DMS 273 treated with DMSO at 0.1 percent for 48 hours (cell line): ENCODE results near the gene NKIRAS2.

ENCODE experiments used
- DNase-seq: peaks from one replicate; lab custom pipeline; 2025; lab: John Stamatoyannopoulos, UW

NKIRAS2 gene

DNA sequence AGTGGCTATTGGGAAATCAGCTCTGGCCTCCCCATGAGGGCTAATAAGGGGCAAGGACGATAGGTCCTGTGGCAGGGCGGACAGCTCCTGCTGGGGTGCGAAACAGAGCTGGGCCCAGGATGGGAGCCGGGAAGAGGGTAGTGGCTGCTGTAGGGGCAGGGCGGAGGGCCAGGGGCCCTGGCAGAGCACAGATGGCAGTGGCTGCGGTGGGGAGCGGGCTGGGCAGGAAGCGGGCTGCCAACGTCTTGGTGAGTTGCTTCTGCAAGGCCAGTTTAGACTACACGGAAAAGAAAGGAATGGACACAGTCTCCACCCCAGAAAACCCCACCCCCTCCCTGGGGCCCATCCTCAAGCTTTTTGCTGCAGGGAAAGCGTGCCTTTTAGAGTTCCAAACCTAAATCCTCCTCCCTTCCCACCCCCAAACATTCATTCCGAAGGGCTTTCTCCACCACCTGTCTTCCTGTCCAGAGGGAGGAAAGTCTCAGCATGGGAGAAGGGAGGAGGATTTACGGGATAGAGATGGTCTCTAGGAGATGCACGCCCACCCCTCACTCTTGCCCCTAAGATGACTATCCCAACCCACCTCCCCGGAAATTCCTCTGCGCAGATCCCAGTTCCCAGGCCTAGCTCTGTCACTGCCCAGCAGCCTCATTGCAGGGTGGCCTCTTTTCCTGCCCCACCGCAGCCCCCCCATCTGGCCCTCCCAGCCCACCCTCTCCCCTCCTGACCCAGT, 7.1 kb downstream of the NKIRAS2 start:
- DNase-seq: no peak

DNA sequence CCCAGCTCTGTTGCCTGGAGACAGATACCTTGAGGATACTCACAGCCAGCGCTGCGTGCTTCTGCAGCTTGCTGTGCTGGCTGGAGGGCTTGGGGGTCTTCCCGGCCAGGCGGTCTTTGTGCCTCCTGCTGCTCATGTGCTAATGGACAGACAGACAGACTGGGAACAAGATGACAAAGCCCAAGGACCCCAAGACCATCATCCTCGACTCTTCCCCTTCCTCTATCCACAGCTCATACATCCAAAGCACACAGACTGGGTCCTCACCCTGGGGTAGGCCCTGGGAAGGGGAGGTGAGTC, 7.7 kb downstream of the NKIRAS2 start:
- no peak for DNase-seq

DNA sequence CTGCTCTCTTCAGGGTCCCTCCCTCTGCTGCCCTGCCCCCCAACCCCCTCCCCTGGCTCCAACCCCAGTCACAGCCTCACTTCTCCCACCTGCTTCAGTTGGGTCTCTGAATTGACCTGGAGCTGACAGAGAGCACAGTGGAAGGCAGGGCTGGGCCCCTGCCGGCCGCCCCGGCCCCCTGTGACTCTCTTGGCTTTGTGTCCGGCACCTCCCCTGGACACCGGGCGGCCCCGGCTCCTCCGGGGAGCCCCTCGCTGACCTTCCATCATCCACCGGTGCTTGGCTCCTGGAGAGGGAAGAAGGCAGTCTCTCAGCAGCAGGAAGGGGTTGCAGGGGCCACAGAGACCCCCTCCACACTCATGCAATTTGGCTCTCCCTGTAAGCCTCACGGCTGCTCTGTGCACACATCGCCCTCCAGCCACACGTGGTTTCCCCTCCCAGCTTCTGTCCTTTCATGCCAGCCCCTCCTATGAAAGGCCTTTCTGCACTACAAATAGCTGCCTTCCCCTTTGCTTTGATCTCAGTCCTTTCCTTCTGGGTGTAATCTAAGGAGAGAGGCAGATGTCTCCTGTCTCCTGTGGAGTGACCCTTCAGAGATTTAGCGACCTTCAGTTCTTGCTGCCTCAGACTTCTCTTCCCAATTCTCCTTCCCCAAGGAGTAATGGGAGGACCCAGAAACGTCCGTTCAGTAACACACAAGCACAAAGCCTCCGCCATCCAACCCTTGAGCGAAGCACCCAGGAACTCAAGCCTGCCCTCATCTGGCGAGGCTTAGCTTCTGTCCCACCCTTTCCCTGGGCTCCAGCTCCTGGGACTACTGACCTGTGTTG, 8.3 kb downstream of the NKIRAS2 start:
- DNase-seq: no peak

DNA sequence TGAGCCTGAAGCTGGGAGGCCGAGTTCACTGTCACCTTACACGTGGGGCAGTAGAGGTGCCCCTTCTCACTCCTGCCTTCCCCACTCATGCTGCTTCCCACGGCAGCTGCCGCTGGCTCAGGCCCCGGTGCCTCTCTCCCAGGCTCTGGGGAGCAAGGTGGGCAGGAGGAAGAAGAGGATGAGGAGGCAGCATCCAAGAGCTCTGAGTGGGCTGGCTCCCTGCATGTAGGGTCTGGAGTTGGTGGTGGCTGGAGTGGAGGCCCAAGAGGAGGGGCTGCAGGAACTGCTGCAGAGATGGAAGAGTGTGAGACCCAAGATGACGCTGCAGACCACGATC, 8.9 kb downstream of the NKIRAS2 start:
- DNase-seq: no peak

DNA sequence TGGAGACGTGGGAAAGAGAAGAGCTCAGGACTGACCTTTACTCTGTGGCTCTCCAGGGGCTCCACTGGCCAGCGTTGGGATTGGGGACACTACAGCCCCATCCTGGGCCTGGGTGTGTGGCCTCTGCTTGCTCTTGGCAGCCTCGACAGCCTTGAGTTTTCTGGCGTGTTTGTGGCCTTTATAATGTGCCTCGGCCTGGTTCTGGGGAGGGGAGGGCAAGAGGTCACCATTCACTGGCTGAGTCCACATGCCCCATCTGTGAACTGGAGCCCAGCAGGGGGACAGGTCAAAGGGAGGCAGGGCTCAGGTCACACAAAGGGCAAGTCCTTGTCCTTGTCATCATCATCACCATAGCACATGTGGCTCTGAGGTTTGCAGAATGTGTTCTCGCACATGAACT, 11.7 kb downstream of the NKIRAS2 start:
- DNase-seq: no peak

DNA sequence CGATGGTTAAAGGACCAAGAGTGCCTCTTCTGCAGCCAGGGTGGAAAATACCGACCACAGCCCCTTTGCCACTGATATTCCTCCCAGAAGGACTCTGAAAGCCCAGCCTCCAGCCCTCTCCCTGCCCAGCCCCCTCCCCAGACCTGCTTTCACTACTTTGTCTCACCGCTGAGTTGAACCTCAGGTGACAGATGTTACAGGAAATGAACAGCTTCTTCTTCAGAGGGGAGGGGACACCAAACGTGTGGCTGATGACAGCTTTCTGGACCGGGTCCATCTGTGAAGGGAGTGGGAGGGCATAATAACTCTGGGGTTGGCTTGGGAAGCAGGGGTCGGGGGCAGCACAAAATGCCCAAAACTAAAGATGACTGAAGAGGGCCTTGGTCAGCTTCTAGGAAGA, 14.2 kb downstream of the NKIRAS2 start:
- DNase-seq: no peak

DNA sequence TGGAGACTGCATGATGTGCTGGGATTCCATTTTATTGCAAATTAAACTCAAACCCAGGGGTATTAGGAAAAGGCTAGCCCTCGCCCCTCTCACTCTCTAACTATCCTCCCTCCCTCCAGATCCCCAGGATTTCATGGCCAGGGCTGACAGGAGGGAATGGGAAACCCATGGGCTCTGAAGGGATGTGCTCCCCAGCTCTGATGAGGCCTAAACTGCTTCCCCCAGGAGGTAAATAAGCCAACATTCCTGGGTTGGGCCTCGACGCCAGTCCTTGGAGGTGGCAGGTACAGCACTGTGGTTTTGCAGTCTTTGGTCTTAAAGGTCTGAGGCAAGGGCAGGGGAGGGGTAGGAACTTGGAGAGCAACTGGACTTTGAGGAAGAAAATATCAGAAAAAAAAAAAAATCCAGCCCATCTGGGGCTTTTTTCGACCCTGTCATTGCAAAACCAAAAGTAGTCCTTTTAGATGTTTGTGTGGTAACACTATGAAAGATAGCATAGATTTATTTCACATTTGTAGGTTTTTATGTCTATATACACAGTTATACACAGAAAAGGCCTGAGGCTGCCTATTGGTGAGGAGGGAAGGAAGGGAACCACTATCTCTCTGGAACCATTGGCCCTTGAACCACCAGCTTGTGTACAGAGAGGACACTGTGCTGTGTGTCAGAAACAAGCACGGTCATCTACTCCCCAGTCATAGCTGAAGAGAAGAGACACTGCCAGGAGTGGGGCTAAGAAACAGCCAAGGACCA, 18.5 kb downstream of the NKIRAS2 start:
- no peak for DNase-seq

DNA sequence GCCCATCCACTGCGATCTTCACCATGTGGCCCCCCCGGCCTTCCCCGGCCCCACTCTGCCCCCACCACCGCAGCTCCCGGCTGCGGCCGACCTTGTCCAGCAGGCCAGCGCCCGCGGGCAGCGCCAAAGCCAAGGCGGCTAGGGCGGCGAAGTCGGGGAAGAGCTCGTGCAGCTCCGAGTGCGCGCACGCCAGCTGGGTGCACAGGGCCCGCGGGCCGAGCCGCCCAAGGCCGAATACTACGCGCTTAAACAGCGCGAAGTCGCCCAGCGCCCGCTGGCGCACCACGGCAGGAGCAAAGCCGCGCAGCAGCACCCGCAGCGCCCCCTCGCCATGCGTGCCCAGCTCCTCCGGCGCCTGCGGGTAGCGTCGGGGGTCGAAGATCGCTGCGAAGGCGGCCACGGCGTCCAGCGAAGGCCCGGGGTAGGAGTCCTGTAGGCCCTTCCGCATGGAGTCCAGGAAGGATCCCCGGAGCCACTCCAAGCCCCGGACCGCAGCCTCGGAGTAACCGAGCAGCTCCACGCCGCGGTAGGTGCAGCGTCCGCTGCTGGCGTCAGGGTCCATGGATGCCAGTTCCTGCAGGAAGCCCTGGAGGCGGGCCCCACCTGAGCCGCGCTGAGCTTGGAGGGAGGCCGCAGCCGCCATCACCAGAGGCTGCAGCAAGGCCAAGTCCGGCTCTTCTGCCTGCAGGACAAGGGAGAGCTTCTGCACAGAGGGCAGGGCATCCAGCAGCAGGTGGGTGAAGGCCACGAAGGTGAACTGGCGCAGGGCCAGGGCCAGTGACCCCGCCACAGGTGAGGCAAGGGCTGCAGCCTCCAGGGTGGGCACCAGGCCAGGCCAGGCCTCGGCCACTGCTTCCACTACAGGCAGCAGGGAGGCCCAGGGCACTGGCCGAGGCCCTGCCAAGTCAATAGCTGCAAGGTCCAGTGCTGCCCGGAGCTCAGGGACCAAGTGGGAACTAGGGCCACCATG, 20.2 kb downstream of the NKIRAS2 start:
- no peak for DNase-seq

DNA sequence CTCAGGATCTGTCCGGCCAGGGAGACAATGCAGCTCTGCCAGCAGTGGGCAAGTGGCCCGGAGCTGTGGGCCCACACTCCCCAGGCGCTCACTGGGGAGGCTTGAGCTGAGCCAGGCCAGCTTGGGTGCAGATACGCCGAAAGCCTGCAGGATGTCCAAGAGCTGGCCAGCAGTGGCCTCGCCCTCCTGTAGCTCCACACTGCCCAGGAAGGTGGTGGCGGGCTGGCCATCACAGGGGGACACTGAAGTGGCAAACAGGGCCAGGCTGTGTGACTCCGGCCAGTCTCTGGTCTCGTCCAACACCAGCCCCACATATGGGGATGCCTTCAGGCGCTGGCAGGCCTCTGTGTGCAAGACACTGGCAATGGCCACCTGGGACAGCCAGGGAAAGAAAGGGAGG, 20.9 kb downstream of the NKIRAS2 start:
- DNase-seq: no peak

DNA sequence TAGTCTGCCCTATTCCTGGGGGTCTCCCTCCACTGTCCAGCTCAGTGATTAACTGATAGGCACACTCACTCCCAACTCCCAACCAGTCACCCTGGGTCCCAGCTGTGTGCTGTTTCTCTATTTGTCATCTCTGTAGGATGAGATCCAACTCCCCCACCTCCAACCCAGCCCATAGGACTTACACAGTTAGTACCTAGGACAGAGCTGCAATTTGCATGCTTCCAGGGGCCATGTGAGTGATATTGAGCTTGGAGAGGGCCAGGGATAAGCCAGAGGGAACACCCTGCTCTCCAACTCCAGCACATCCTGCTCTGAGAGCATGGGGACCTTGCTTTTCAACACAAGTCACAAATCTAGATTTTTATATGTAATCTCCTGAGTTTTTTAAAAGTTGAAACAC, 21.7 kb downstream of the NKIRAS2 start:
- no peak for DNase-seq

DNA sequence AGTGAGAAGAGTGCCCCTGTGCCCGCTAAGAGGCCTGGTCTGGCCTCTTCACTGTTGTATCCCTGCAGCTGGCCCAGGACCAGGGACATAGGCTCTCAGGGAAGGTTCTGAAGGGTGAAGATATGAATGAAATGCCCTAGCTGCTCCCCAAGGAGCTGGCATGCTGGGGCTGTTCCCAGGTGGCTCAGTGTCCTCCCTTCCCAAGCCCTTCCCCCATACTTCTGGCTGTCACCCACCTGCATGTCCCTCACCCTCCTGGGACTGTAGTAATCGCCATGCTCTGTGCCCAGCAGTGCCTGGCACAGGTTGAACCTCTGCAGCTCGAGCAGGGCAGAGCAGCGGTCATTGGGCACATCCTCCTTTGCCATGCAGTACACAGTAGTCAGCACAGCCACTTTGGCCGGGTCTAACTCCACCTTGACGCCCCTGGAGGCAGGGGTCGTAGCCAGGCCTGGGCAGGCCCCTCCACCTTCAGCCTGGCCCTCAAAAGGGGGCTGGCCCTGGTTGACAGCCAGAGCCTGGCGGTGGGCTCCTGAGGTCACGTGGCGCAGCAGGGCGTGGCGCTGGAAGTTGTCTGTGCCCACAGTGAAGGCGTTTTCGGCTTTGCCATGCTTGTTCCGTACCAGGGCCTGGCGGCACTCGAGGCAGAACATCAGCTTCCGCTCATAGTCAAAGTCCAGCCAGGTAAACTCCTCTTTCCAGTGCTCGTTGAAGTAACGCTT, 22.9 kb downstream of the NKIRAS2 start:
- DNase-seq: no peak

DNA sequence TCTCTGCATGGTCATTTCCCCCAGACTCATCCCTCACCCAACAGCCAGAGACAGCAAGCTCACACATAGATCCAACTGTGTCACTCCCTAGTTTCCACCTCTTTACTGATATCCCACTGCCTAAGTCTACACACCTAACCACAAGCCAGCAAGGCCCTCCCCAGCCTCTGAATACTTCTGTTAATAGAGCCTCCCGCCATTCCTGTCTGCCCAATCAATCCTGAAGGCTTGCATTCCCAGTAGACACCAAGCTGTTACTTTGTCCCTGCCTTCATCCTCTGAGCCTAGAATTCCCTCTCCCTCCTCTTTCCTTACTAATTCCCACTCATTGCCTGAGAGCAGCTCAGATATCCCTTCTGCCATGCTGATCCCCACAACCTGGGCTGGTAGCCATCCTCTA, 25.8 kb downstream of the NKIRAS2 start:
- DNase-seq: no peak

DNA sequence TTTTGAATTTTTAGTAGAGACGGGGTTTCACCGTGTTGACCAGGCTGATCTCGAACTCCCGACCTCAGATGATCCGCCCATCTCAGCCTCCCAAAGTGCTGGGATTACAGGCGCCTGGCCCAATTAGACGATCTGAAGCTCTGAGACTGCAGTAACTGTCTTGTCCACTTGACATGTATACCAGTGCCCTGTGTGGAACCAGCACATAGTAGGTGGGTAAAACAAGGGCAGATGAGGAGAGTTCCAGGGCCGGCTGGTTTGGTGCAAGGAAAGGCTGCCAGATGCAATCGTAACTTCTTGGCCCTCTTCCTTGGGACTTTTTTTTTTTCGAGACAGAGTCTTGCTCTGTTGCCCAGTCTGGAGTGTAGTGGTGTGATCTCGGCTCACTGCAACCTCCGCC, 27.5 kb downstream of the NKIRAS2 start:
- no peak for DNase-seq

DNA sequence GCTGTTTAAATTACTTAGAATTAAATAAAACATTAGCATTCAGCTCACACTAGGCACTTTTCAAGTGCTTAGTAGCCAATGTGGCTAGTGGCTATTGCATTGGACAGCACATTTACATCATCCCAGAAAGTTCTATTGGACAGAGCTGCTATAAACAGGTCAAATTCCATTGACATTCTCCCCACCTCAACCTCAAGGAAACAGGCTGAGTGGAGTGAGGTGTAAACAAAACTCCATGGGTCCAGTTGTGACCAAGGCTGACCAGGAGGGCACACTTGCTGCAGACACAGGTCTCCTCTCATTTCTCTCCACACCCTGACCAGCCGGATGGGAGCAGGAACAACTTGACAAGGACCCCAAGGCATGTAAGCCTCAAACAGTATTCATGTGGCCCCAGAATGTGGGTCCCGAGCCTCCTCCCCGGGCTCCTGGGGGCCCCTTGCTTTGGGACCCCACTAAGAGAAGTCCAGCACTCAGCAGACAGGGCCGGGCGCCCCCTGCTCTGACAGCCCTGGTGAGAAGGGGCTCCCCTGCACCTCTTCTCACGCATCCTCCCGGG, 30.0 kb downstream of the NKIRAS2 start:
- no peak for DNase-seq

DNA sequence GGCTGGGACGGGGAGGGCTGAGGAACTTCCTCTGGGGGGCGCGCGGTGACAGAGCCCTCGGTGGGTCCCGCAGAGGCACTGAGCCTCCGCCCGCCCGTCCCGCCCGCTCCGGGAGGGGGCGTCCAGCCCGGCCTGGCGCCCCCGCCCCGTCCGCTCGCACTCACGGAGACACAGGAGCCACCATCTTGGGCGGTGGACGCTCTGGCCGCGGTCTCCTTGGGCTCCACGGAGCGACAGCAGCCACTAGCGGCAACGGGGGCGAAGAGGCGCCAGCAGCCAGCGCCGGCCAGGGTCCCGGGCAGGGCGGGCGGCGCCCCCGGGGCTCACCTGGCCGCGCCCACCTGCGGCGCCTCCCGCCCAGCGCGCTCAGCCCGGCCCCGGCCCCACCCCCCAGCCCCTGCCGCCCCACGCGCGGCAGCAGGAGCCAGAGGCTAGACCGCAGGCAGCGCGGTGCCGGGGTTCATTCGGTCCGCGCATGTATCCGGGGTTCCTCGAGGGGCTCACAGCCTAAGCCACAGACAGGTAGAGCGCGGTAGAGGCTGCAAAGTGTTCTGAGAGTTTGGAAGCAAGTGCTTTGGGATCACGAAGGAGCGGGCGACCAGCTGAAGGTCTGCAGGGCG, 30.6 kb downstream of the NKIRAS2 start, which contains the start of gene C17orf113:
Gene C17orf113 (minus strand): TSS at position 209 of the 620 bp plus-strand sequence. CDS start 7,225 bp downstream, outside the sequence.
- no peak for DNase-seq

DNA sequence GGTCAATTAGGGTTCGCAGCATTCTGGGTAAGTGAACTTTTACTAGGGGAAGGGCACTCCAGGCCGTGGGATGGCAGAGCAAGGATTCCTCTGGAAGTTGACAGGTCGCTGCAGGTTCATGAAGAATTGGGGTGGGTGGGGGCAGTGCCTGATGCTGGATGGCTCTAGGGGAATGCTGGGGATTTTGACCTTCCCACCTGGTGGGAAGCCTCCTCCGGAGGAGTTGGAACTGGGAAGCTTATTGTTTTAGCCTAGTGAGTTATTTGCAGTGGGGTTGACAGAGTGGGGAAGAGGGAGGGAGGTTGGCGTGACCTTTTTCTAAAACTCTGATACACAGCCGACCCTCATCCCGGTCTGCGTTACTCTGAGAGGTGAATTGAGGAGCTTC, 31.1 kb downstream of the NKIRAS2 start:
- DNase-seq: no peak

DNA sequence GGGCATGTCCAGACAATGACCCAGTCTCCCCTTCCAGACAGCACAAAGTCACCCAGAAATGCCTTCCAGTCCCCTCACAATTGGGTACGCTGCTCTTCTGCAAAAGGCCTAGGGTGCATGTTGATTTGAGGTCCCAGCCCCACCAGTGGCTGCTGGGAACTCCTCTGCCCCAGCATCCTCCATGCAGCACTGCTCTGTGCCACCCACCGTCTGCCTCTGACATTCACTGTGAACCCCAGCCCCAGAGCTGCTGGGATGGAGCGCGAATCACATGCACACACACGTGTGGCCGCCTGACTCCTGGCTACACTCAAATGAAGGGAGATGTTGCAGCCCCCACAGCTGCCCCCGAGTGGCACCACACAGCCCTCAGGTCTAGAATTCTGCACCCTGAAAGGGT, 31.8 kb downstream of the NKIRAS2 start:
- DNase-seq: no peak

DNA sequence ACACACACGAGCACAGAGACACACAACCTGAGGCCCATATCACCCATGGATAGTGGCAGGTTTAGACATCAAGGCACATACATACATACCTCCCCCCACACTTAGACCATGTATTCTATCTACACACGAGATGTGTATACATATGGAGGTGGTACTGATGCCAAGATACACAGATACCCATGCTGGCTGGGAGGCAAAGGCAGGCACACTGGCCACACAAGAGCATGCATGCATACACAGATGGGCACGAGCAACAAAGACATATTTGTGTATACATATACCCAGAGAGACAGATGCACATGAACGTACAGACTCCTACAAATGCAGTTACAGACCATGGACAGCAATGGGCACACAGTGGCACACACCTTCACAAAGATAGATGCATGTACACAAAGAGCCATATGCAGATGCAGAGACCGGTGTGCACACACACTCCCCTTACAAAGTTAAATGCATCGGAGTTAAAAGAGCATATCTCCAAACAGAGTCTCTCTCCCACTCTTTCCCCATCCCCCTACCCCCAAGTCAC, 32.5 kb downstream of the NKIRAS2 start:
- DNase-seq: no peak

DNA sequence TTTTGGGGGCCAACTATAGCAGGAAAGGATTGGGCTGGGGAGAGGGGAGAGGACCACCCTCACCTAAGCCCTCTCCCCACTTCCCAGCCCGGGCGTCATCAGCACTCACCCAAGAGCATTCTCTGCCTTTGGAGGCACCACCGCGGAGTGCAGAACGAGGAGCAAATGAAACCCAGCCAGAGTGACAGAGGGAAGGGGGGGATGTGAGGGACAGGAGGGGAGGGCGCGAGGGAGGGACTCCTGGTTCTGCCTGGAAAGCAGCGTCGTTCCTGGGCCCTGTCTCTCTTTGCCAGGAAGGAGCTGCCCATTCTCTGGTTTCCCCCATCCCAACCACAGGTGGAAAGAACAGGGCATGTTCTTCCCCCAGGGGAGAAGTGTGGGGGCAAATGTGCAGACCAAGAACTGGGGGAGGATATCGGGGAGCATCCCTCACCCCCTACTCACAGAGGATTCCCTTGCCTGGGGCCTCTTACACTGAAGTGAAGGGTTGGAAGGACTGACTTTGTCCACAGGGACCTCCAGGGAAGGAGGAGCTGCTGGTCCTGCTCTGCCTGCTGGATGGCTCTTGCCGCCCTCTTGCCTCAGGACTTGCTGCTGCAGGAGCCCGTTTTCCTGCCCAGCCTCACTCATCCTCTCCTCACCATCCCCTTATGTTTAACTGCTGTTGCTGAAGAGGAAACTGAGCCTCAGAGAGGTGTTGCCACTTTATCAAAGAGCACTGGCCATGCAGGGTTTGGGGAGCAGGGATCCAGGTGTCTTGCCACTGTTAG, 34.0 kb downstream of the NKIRAS2 start:
- no peak for DNase-seq
